Subcutaneous preadipocyte (primary cell): ENCODE results near the gene PRAMEF4. TPM values are rescaled to one million over a fixed set of nuclear protein-coding genes. Genes with fewer than 3 reads are reported as not detected.

Experiments used
- small RNA-seq: library from RNA; depleted of rRNA; stranded (forward); fragments of <200 nt; gene quantifications from one replicate; pipeline ENCODE3, GENCODE V24; 2012
- total RNA-seq: library from RNA; depleted of rRNA; stranded (reverse); fragments of >200 nt; gene quantifications from 2 replicates; pipeline ENCODE4 v1.2.3, GENCODE V29; 2012

PRAMEF4 gene
- total RNA-seq: not detected in 2 replicates

DNA sequence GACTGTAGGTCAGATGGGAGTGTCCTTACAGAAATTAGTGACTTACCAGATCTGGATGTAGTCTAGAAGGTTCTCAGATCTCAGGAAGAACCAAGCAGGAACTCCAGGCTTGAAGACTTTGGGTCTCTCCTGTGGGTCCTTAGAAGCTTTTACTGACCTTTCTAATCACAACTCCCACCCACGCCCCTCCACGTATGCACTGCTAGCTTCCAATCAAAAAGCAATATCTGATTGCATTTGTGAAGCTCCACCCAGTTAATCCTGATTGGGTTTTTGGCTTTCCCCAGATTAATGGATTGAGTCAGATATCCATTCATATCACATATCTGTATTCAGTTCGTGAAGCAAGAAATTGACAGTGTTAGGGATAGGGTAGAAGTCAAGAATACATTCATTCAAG is at the start of gene PRAMEF4:
Gene PRAMEF4 (minus strand): TSS at position 101 of the 400 bp plus-strand sequence. CDS start 2,807 bp downstream, outside the sequence.

DNA sequence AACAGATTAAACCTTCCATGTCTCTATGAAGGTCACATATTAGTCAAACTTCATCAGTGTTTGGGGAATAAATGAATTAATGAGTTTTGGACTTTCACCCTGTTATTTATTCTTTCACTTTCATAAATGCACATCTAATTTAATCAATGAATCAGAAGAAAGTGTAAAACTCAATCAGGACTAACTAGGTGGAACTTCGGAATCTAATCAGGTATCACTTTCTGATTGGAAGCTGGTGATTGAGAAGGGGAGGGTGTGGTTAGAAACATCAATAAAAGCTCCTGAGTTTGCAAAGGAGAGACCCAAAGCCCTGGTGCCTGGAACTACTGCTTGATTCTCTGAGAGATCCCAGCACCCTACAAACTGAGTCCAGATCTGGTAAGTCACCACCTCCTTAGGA is 30.3 kb upstream of the PRAMEF4 start, which contains the start of gene PRAMEF7:
Gene PRAMEF7 (plus strand): TSS at position 301 of the 400 bp plus-strand sequence. CDS start 1,083 bp downstream, outside the sequence.

DNA sequence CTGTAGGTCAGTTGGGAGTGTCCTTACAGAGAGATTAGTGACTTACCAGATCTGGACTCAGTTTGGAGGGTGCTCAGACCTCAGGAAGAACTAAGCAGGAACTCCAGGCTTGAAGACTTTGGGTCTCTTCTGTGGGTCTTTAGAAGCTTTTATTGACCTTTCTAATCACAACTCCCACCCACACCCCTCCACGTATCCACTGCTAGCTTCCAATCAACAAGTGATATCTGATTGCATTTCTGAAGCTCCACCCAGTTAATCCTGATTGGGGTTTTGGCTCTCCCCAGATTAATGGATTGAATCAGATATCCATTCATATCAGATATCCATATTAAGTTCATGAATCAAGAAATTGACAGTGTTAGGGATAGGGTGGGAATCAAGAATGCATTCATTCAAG is 12.2 kb upstream of the PRAMEF4 start, which contains the start of gene PRAMEF10:
Gene PRAMEF10 (minus strand): TSS at position 101 of the 400 bp plus-strand sequence. CDS start 2,423 bp downstream, outside the sequence.

DNA sequence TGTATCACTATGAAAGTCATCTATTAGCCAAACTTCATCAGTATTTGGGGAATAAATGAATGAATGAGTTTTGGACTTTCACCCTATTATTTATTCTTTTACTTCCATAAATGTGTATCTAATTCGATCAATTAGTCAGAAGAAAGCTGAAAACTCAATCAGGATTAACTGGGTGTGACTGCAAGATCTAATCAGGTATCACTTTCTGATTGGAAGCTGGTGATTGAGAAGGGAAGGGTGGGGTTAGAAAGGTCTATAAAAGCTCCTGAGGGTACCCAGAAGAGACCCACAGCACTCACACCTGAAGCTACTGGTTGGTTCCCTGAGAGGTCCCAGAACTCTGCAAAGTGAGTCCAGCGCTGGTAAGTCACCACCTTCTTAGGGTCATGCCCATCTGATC is 29.2 kb downstream of the PRAMEF4 start, which contains the start of gene PRAMEF2:
Gene PRAMEF2 (plus strand): TSS at position 301 of the 400 bp plus-strand sequence. CDS start 1,924 bp downstream, outside the sequence.

DNA sequence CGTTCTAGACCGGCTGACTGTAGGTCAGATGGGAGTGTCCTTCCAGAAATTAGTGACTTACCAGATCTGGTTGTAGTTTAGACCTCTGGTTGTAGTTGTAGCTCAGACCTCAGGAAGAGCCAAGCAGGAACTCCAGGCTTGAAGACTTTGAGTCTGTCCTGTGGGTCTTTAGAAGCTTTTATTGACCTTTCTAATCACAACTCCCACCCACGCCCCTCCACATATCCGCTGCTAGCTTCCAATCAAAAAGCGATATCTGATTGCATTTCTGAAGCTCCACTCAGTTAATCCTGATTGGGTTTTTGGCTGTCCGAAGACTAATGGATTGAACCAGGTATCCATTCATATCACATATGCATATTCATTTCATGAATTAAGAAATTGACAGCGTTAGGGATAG is 37.4 kb downstream of the PRAMEF4 start, which contains the start of gene HNRNPCL1:
Gene HNRNPCL1 (minus strand): TSS at position 101 of the 400 bp plus-strand sequence. CDS start 431 bp downstream, outside the sequence.

DNA sequence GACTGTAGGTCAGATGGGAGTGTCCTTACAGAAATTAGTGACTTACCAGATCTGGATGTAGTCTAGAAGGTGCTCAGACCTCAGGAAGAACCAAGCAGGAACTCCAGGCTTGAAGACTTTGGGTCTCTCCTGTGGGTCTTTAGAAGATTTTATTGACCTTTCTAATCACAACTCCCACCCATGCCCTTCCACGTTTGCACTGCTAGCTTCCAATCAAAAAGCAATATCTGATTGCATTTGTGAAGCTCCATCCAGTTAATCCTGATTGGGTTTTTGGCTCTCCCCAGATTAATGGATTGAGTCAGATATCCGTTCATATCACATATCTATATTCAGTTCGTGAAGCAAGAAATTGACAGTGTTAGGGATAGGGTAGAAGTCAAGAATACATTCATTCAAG is 54.7 kb downstream of the PRAMEF4 start, which contains the start of gene PRAMEF11:
Gene PRAMEF11 (minus strand): TSS at position 101 of the 400 bp plus-strand sequence. CDS start 2,621 bp downstream, outside the sequence.

Small RNA genes within 50 kb of the gene (small RNA-seq; reads per million reads assigned to genes)
- not detected for gene RNU6-1072P

Other genes with a start within 250 kb of the PRAMEF4 start
- gene AADACL4, start 242.1 kb downstream of the PRAMEF4 start, total RNA-seq: not detected in 2 replicates
- not detected in 2 replicates for gene AADACL3, start 170.1 kb downstream of the PRAMEF4 start, total RNA-seq
- gene CFAP107, start 140.0 kb downstream of the PRAMEF4 start, total RNA-seq: not detected in 2 replicates
- under 0.01 TPM in 1 of 2 replicates, not detected in the other for gene PRAMEF12, start 112.5 kb downstream of the PRAMEF4 start, total RNA-seq
- not detected in 2 replicates for gene PRAMEF1, start 94.8 kb downstream of the PRAMEF4 start, total RNA-seq
- gene PRAMEF11, start 54.8 kb downstream of the PRAMEF4 start, total RNA-seq: not detected in 2 replicates
- gene HNRNPCL1, start 37.5 kb downstream of the PRAMEF4 start, total RNA-seq: not detected in 2 replicates
- gene PRAMEF2, start 29.1 kb downstream of the PRAMEF4 start, total RNA-seq: under 0.01 TPM in 1 of 2 replicates, not detected in the other
- not detected in 2 replicates for gene PRAMEF10, start 12.1 kb upstream of the PRAMEF4 start, total RNA-seq
- gene PRAMEF7, start 30.4 kb upstream of the PRAMEF4 start, total RNA-seq: not detected in 2 replicates
- not detected in 2 replicates for gene PRAMEF6, start 61.4 kb upstream of the PRAMEF4 start, total RNA-seq
- gene PRAMEF27, start 170.4 kb upstream of the PRAMEF4 start, total RNA-seq: not detected in 2 replicates
- not detected in 2 replicates for gene HNRNPCL3, start 174.6 kb upstream of the PRAMEF4 start, total RNA-seq
- gene PRAMEF25, start 184.6 kb upstream of the PRAMEF4 start, total RNA-seq: not detected in 2 replicates
- not detected in 2 replicates for gene HNRNPCL2, start 230.7 kb upstream of the PRAMEF4 start, total RNA-seq